Breast epithelium (tissue), 4 donors: ENCODE data around the gene PPL. TPM values are rescaled to one million over a fixed set of nuclear protein-coding genes. Genes with fewer than 3 reads are reported as not detected.
"Not testable (repeated sequence)": the region's sequence is repeated elsewhere in the genome, so short reads cannot be mapped to it uniquely, and the experiment has no call there.

Source experiments
- DNase-seq, 2 donors: peaks; one replicate each; pipeline ENCODE4 v3.0.0-alpha.2; 2019; ENCODE audit warnings: low spot score in 2 of 2
- H3K27ac ChIP-seq, 2 donors: fragments of 200-600 bp; sonication (generic) in 1 of 2; one replicate each; pipeline ENCODE4 v1.5.1; 2016 to 2019; ENCODE audit warnings: mild to moderate bottlenecking in 1 of 2
- H3K27me3 ChIP-seq, 2 donors: fragments of 200-600 bp; sonication (generic) in 1 of 2; one replicate each; pipeline versions ENCODE4 v1.5.1 to v1.6.0; 2017 to 2019; ENCODE audit warnings: control low read depth in 1 of 2, mild to moderate bottlenecking in 1 of 2
- H3K36me3 ChIP-seq: fragments of 200-600 bp; one replicate; pipeline ENCODE4 v1.5.1; 2019
- H3K4me1 ChIP-seq, 2 donors: fragments of 200-600 bp; sonication (generic); one replicate each; pipeline ENCODE4 v1.5.1; 2016 to 2019; ENCODE audit warnings: control low read depth in 1 of 2
- H3K4me3 ChIP-seq, 3 donors: fragments of 200-600 bp; sonication (generic); 1 replicate in 2 of 3; 2 replicates in 1 of 3; pipeline ENCODE4 v1.5.1; 2016 to 2019; ENCODE audit warnings: mild to moderate bottlenecking in 3 of 3, moderate library complexity in 2 of 3
- H3K9me3 ChIP-seq, 2 donors: fragments of 200-600 bp; sonication (generic) in 1 of 2; one replicate each; pipeline ENCODE4 v1.5.1; 2016 to 2019; ENCODE audit warnings: control low read depth in 1 of 2
- POLR2A ChIP-seq: fragments of 450-650 bp; IDR thresholded peaks from one replicate; pipeline ENCODE4 v1.6.1; 2016; ENCODE audit warnings: antibody characterized with exemption, mild to moderate bottlenecking, moderate library complexity
- POLR2AphosphoS5 ChIP-seq, 3 donors: sonication (generic); formaldehyde crosslinking; IDR thresholded peaks; one replicate each; pipeline ENCODE4 v1.6.1; 2017; ENCODE audit warnings: antibody characterized with exemption in 3 of 3
- intact Hi-C: fragments of 100-400 bp; cut with DNase I; formaldehyde crosslinking; loops from one replicate; pipeline ENCODE4 v1.15.1; 2023; ENCODE audit warnings: low total_unique reads
- total RNA-seq, 3 donors: library from RNA; depleted of rRNA; stranded (reverse); fragments of >200 nt; gene quantifications; one replicate each; pipeline ENCODE4 v1.1.0, GENCODE V29; 2016
- TF ChIP-seq, protein P1 (sequence below), 3 donors: fragments of 450-650 bp; IDR thresholded peaks; one replicate each; pipeline ENCODE4 v1.5.1; 2016 to 2017; ENCODE audit warnings: antibody characterized with exemption in 3 of 3, mild to moderate bottlenecking in 3 of 3, moderate library complexity in 3 of 3

PPL gene
- total RNA-seq, 3 donors from 2014 or later: 53.1 to 169 (median 97.5) TPM

- Histone ChIP-seq H3K4me3 (no peak overlapping the region), H3K27ac (no peak overlapping the region), H3K4me1 (no peaks in the 10 kb centered on the region), H3K9me3 (no peaks in the 10 kb centered on the region), H3K36me3 (no peaks in the 10 kb centered on the region), H3K27me3 (no peaks in the 10 kb centered on the region)
- no peak for DNase-seq
- TF ChIP-seq POLR2A (no peak), POLR2AphosphoS5 (IDR thresholded peaks at IDR 0.05) (no peak)
- intact Hi-C loops: no loop called here
Measured at GRCh38 chr16:4972938-4973587, 36.1 kb upstream of the PPL start.

GRCh38 chr16:4970010-4970409, 33.1 kb upstream of the PPL start:
- no peaks in the 10 kb centered on the region for H3K4me1 ChIP-seq
- no peak overlapping the region for H3K4me3 ChIP-seq
- H3K36me3 ChIP-seq: no peaks in the 10 kb centered on the region
- DNase-seq: no peak
- H3K9me3 ChIP-seq: no peaks in the 10 kb centered on the region
- intact Hi-C loops: no loop called here
- no peak overlapping the region for H3K27ac ChIP-seq
- H3K27me3 ChIP-seq: no peaks in the 10 kb centered on the region
- TF ChIP-seq, protein P1, sequence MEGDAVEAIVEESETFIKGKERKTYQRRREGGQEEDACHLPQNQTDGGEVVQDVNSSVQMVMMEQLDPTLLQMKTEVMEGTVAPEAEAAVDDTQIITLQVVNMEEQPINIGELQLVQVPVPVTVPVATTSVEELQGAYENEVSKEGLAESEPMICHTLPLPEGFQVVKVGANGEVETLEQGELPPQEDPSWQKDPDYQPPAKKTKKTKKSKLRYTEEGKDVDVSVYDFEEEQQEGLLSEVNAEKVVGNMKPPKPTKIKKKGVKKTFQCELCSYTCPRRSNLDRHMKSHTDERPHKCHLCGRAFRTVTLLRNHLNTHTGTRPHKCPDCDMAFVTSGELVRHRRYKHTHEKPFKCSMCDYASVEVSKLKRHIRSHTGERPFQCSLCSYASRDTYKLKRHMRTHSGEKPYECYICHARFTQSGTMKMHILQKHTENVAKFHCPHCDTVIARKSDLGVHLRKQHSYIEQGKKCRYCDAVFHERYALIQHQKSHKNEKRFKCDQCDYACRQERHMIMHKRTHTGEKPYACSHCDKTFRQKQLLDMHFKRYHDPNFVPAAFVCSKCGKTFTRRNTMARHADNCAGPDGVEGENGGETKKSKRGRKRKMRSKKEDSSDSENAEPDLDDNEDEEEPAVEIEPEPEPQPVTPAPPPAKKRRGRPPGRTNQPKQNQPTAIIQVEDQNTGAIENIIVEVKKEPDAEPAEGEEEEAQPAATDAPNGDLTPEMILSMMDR (IDR thresholded peaks at IDR 0.05): no peak
- TF ChIP-seq POLR2A: no peak

DNA sequence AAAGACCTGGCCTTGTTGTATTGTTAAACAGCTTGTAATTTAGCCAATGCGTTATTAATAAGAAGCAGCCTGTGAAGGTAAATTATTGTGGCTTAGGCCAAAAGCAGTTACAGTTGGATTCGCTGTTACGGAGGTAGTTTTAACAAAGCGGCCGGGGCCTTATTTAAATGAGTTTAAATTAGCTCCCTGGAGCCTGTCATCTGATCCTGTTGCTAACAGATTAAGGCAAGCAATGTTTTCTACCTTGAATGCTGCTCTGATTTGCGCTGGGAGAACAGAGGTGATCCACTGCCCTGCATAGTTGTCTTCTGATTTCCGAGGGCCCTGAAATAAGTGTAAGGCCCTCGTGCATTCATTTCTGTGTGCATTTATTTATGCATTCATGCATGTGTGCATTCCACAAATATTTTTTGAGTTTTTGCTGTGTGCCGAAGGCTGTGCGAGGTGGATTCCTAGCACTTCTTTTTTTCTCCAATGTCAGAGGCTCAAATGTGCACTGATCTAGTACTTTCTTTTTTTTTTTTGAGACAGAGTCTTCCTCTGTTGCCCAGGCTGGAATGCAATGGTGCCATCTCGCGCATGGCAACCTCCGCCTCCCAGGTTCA, 32.0 kb upstream of the PPL start:
- H3K27ac ChIP-seq: no peak overlapping the region
- no peaks in the 10 kb centered on the region for H3K27me3 ChIP-seq
- H3K4me1 ChIP-seq: no peaks in the 10 kb centered on the region
- no peak overlapping the region for H3K4me3 ChIP-seq
- TF ChIP-seq POLR2AphosphoS5 (IDR thresholded peaks at IDR 0.05) (no peak), POLR2A (no peak)
- TF ChIP-seq, protein P1 (IDR thresholded peaks at IDR 0.05): no peak
- intact Hi-C loops: no loop called here
- DNase-seq: no peak
- no peaks in the 10 kb centered on the region for H3K36me3 ChIP-seq
- H3K9me3 ChIP-seq: no peaks in the 10 kb centered on the region

- H3K36me3 ChIP-seq, H3K4me1 ChIP-seq, H3K27me3 ChIP-seq, H3K4me3 ChIP-seq, H3K9me3 ChIP-seq, intact Hi-C loops, H3K27ac ChIP-seq, DNase-seq: not testable (repeated sequence)
Measured at GRCh38 chr16:4968278-4968677, 31.3 kb upstream of the PPL start.

DNA sequence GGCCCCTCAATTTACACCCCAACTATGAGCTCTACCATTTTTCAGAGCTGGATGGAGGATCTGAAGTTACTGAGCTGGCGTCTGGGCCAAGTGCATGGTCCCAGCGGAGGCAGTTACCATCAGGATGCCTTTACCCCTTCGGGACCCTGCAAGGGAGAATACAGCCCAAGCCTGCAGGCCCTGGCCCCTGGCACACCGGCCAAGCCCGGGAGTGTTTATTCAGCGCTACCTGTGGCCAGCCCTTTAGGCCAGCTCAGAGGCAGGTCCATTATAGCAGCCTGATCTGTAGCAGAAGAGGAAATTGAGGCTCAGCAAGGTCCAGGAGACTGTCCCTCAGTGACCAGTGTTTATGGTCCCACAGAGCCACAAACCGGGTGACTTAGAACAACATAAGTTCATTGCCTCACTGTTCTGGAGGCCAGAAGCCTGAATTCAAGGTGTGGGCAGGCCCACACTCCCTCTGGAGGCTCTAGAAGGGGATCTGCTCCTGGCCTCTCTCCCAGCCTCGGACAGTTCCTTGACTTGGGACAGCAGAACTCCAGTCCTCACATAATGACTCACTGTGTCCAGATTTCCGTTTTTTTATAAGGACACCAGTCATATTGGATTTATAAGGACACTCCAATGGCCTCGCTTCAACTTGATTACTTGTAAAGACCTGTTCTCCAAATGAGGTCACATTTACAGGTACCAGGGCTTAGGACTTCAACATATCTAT, 29.9 kb upstream of the PPL start:
- DNase-seq: no peak
- Histone ChIP-seq H3K9me3 (no peaks in the 10 kb centered on the region), H3K27me3 (no peaks in the 10 kb centered on the region), H3K36me3 (no peaks in the 10 kb centered on the region), H3K4me3 (no peak overlapping the region), H3K4me1 (no peaks in the 10 kb centered on the region), H3K27ac (no peak overlapping the region)
- intact Hi-C loops: no loop called here
- TF ChIP-seq POLR2AphosphoS5 (IDR thresholded peaks at IDR 0.05) (no peak), POLR2A (no peak)
- TF ChIP-seq, protein P1 (IDR thresholded peaks at IDR 0.05): no peak

GRCh38 chr16:4963527-4963926, 26.6 kb upstream of the PPL start:
- H3K27me3 ChIP-seq, H3K9me3 ChIP-seq, intact Hi-C loops, H3K27ac ChIP-seq, H3K4me3 ChIP-seq, H3K36me3 ChIP-seq, H3K4me1 ChIP-seq, DNase-seq: not testable (repeated sequence)
